ENCODE data around the gene TP73.

GRCh38 chr1:3744646-3745045 is 92.3 kb downstream of the TP73 start:
- TF ChIP-seq CTCF (conservative IDR thresholded peaks at IDR 0.05; ENCODE audit: low read depth, low read length), result no peak
- TF ChIP-seq EZH2 (IDR thresholded peaks at IDR 0.05; ENCODE audit: low read length, unreplicated experiment), result no peak
- TF ChIP-seq EZH2phosphoT487 (IDR thresholded peaks at IDR 0.05; ENCODE audit: borderline replicate concordance, low read length), result no peak

Data from PC-3 (cell line).